HG03108 (cell line): ENCODE results near the gene C12orf54.
"Not testable (repeated sequence)": the region's sequence is repeated elsewhere in the genome, so short reads cannot be mapped to it uniquely, and the experiment has no call there.

Source experiments
- ATAC-seq: cut with Tn5 transposase; IDR thresholded peaks from one replicate; pipeline ENCODE4 v1.9.1; 2021; ENCODE audit warnings: moderate library complexity; ENCODE audit not compliant: unreplicated experiment

C12orf54 gene

GRCh38 chr12:48482198-48482597 lies at the start of gene C12orf54:
TSS of gene C12orf54 (plus strand) at chr12:48482498. CDS start at chr12:48483297, 799 bp downstream.
- ATAC-seq, result no peak

- ATAC-seq, result not testable (repeated sequence)
These were observed 48.3 kb upstream of the C12orf54 start for GRCh38 chr12:48434016-48434415.

GRCh38 chr12:48441069-48441468 lies 41.2 kb upstream of the C12orf54 start:
- no peak for ATAC-seq

- ATAC-seq, result no peak
These were observed 40.0 kb upstream of the C12orf54 start for GRCh38 chr12:48442179-48442847.

GRCh38 chr12:48445538-48445937 lies 36.8 kb upstream of the C12orf54 start:
- ATAC-seq, result no peak

GRCh38 chr12:48446161-48446776 lies 36.0 kb upstream of the C12orf54 start:
- no peak for ATAC-seq

- ATAC-seq, result no peak
These were observed 34.5 kb upstream of the C12orf54 start for GRCh38 chr12:48447755-48448154.

GRCh38 chr12:48451372-48451771 lies 30.9 kb upstream of the C12orf54 start:
- no peak for ATAC-seq

GRCh38 chr12:48452961-48453360 lies 29.3 kb upstream of the C12orf54 start:
- not testable (repeated sequence) for ATAC-seq

- ATAC-seq, result no peak
These were observed 27.6 kb upstream of the C12orf54 start for GRCh38 chr12:48454667-48455066.

GRCh38 chr12:48455116-48455515 lies 27.2 kb upstream of the C12orf54 start:
- no peak for ATAC-seq

- no peak for ATAC-seq
These were observed 23.0 kb upstream of the C12orf54 start for GRCh38 chr12:48459259-48459658.

- ATAC-seq, result not testable (repeated sequence)
These were observed 13.3 kb upstream of the C12orf54 start for GRCh38 chr12:48469027-48469426.

- no peak for ATAC-seq
These were observed 10.0 kb upstream of the C12orf54 start, which contains the start of gene ANP32D for GRCh38 chr12:48472259-48472658. TSS of gene ANP32D (plus strand) at chr12:48472559. CDS start at chr12:48472665, 106 bp downstream.

- ATAC-seq, result no peak
These were observed 9.2 kb upstream of the C12orf54 start for GRCh38 chr12:48473061-48473460.

GRCh38 chr12:48474497-48474896 lies 7.8 kb upstream of the C12orf54 start:
- ATAC-seq, result not testable (repeated sequence)

- ATAC-seq, result no peak
These were observed 632 bp downstream of the C12orf54 start for GRCh38 chr12:48482930-48483329.

- ATAC-seq, result no peak
These were observed 4.0 kb downstream of the C12orf54 start for GRCh38 chr12:48486261-48486660.

GRCh38 chr12:48486679-48487078 lies 4.4 kb downstream of the C12orf54 start:
- ATAC-seq, result no peak

- peak; percentile 99 for ATAC-seq
These were observed 6.7 kb downstream of the C12orf54 start for GRCh38 chr12:48489012-48489411.

GRCh38 chr12:48489456-48489855 lies 7.2 kb downstream of the C12orf54 start:
- ATAC-seq, result not testable (repeated sequence)

- not testable (repeated sequence) for ATAC-seq
These were observed 18.0 kb downstream of the C12orf54 start for GRCh38 chr12:48500281-48500680.
